Ovary (tissue), 3 donors: ENCODE data around the gene PTPN21.

Experiments used
- POLR2A ChIP-seq: fragments of 450-650 bp; IDR thresholded peaks from one replicate; pipeline ENCODE4 v1.6.1; 2017; ENCODE audit warnings: antibody characterized with exemption, mild to moderate bottlenecking, moderate library complexity
- TF ChIP-seq, protein P1 (sequence below), 3 donors: fragments of 450-650 bp in 2 of 3; fragments of 200-600 bp in 1 of 3; IDR thresholded peaks; one replicate each; pipeline versions ENCODE4 v1.5.1 to v1.8.0; 2016 to 2022; ENCODE audit warnings: antibody characterized with exemption in 3 of 3, mild to moderate bottlenecking in 1 of 3
- donor health status: DM: no; HTN: no; CAD: no.

DNA sequence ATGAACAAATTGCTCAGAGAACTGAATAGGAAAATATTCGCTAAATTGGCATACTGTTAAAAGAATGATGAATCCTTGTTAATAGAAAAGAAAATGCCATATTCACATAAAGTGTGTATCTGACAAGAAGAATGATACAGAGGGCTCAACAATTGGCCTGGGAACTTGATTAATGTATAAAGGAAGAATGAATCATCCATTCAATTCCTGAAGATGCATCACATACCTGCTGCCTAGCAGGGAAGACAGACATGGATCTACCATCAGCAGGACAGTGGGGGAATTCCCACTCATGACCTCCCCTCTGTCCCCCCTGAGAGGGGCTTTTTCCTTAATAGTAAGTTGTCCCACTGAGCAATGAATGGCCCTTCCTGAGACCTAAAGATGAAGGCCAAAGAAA, 13.5 kb downstream of the PTPN21 start:
- TF ChIP-seq POLR2A, result no peak
- TF ChIP-seq, protein P1, sequence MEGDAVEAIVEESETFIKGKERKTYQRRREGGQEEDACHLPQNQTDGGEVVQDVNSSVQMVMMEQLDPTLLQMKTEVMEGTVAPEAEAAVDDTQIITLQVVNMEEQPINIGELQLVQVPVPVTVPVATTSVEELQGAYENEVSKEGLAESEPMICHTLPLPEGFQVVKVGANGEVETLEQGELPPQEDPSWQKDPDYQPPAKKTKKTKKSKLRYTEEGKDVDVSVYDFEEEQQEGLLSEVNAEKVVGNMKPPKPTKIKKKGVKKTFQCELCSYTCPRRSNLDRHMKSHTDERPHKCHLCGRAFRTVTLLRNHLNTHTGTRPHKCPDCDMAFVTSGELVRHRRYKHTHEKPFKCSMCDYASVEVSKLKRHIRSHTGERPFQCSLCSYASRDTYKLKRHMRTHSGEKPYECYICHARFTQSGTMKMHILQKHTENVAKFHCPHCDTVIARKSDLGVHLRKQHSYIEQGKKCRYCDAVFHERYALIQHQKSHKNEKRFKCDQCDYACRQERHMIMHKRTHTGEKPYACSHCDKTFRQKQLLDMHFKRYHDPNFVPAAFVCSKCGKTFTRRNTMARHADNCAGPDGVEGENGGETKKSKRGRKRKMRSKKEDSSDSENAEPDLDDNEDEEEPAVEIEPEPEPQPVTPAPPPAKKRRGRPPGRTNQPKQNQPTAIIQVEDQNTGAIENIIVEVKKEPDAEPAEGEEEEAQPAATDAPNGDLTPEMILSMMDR (IDR thresholded peaks at IDR 0.05), result no peak
